Nephron progenitor cell (in vitro differentiated cells): ENCODE results near the gene RAE1.
A peak's percentile ranks its signal among the peaks of the same experiment; 100 is the strongest.

ENCODE experiments used
- DNase-seq: peaks from one replicate; pipeline ENCODE4 v3.0.0; 2021
- H3K27ac Mint-ChIP-seq: 2 replicates; pipeline ENCODE4 v1.8.0; 2021; ENCODE audit warnings: mild to moderate bottlenecking, moderate library complexity, mixed read lengths
- H3K27me3 Mint-ChIP-seq: 2 replicates; pipeline ENCODE4 v1.8.0; 2021; ENCODE audit warnings: mild to moderate bottlenecking, low read depth, mixed read lengths; ENCODE audit not compliant: poor library complexity
- H3K36me3 Mint-ChIP-seq: 2 replicates; pipeline ENCODE4 v1.8.0; 2021; ENCODE audit warnings: low read depth, mixed read lengths
- H3K4me1 Mint-ChIP-seq: 2 replicates; pipeline ENCODE4 v1.8.0; 2021; ENCODE audit warnings: mixed read lengths
- H3K4me3 Mint-ChIP-seq: 2 replicates; pipeline ENCODE4 v1.8.0; 2021; ENCODE audit warnings: mild to moderate bottlenecking, moderate library complexity, mixed read lengths
- H3K9me3 Mint-ChIP-seq: 2 replicates; pipeline ENCODE4 v1.8.0; 2021; ENCODE audit warnings: mild to moderate bottlenecking, moderate library complexity, mixed read lengths
- CTCF ChIP-seq: fragments of 200-600 bp; sonication (generic); IDR thresholded peaks from 2 replicates; pipeline ENCODE4 v1.5.0; 2021; ENCODE audit warnings: antibody characterized with exemption

The RAE1 gene

GRCh38 chr20:57387463-57387862, 36.4 kb downstream of the RAE1 start:
- Mint-ChIP-seq H3K4me1 (peaks cover 30% of the 10 kb centered on the region), H3K4me3 (no peak overlapping the region), H3K27ac (no peak overlapping the region), H3K36me3 (peaks cover 8% of the 10 kb centered on the region), H3K27me3 (peaks cover 13% of the 10 kb centered on the region), H3K9me3 (no peaks in the 10 kb centered on the region)
- TF ChIP-seq CTCF: no peak
- no peak for DNase-seq

GRCh38 chr20:57387945-57388371, 36.9 kb downstream of the RAE1 start:
- no peaks in the 10 kb centered on the region for H3K9me3 Mint-ChIP-seq
- no peak overlapping the region for H3K4me3 Mint-ChIP-seq
- H3K27me3 Mint-ChIP-seq: peaks cover 13% of the 10 kb centered on the region
- peaks cover 9% of the 10 kb centered on the region for H3K36me3 Mint-ChIP-seq
- no peak overlapping the region for H3K27ac Mint-ChIP-seq
- H3K4me1 Mint-ChIP-seq: peaks cover 35% of the 10 kb centered on the region
- no peak for DNase-seq
- no peak for TF ChIP-seq CTCF

- DNase-seq: peak; percentile 85
- Mint-ChIP-seq H3K27ac (peak overlapping the region; percentile 85), H3K27me3 (peaks cover 13% of the 10 kb centered on the region), H3K4me1 (peaks cover 44% of the 10 kb centered on the region), H3K4me3 (peak overlapping the region; percentile 69), H3K9me3 (no peaks in the 10 kb centered on the region), H3K36me3 (peaks cover 16% of the 10 kb centered on the region)
- TF ChIP-seq CTCF: no peak
Observed at GRCh38 chr20:57388953-57389694, 38.1 kb downstream of the RAE1 start.

GRCh38 chr20:57389695-57390603, 38.9 kb downstream of the RAE1 start:
- peaks cover 13% of the 10 kb centered on the region for H3K27me3 Mint-ChIP-seq
- no peaks in the 10 kb centered on the region for H3K9me3 Mint-ChIP-seq
- H3K4me1 Mint-ChIP-seq: peaks cover 46% of the 10 kb centered on the region
- peaks cover 10% of the 10 kb centered on the region for H3K36me3 Mint-ChIP-seq
- H3K27ac Mint-ChIP-seq: no peak overlapping the region
- peak; percentile 50 for DNase-seq
- peak overlapping the region; percentile 54 for H3K4me3 Mint-ChIP-seq
- TF ChIP-seq CTCF: no peak

- peak within 1 kb of the TSS; percentile 92 for H3K4me3 Mint-ChIP-seq
- H3K36me3 Mint-ChIP-seq: peaks cover 17% of the 10 kb centered on the region
- H3K9me3 Mint-ChIP-seq: no peaks in the 10 kb centered on the region
- H3K4me1 Mint-ChIP-seq: peaks cover 55% of the 10 kb centered on the region
- H3K27me3 Mint-ChIP-seq: peaks cover 11% of the 10 kb centered on the region
- no peak for TF ChIP-seq CTCF
- peak; percentile 83 for DNase-seq
- H3K27ac Mint-ChIP-seq: no peak within 1 kb of the TSS
Observed at GRCh38 chr20:57390604-57391438, 39.8 kb downstream of the RAE1 start, which contains the start of gene RBM38. Gene RBM38, plus strand, starts transcription at chr20:57391396. Its CDS starts 186 bp downstream, at chr20:57391582.
